GM23248 (cell line): Measurements from ENCODE around the gene C2CD4D. TPM values are rescaled to one million over a fixed set of nuclear protein-coding genes. Genes with fewer than 3 reads are reported as not detected.

Experiments
- DNase-seq: peaks from one replicate; pipeline ENCODE4 v3.0.0-alpha.2; 2015
- H2AFZ ChIP-seq: fragments of 200-600 bp; sonication (generic); 2 replicates; pipeline ENCODE4 v1.6.1; 2016; ENCODE audit warnings: antibody characterized with exemption
- H3F3A ChIP-seq: fragments of 200-600 bp; sonication (generic); 2 replicates; pipeline ENCODE4 v1.6.1; 2016; ENCODE audit warnings: mild to moderate bottlenecking, antibody characterized with exemption, mixed run types; ENCODE audit not compliant: insufficient read depth
- H3K27ac ChIP-seq: fragments of 200-600 bp; sonication (generic); 2 replicates; pipeline ENCODE4 v1.5.1; 2016; ENCODE audit warnings: mild to moderate bottlenecking
- H3K27me3 ChIP-seq: fragments of 200-600 bp; sonication (generic); replicated peaks from 2 replicates; pipeline ENCODE4 v1.6.1; 2016; ENCODE audit warnings: mild to moderate bottlenecking; ENCODE audit not compliant: insufficient read depth
- H3K36me3 ChIP-seq: fragments of 200-600 bp; sonication (generic); 2 replicates; pipeline ENCODE4 v1.6.1; 2016; ENCODE audit warnings: low read depth, mild to moderate bottlenecking
- H3K4me1 ChIP-seq: fragments of 200-600 bp; sonication (generic); 2 replicates; pipeline ENCODE4 v1.6.1; 2016; ENCODE audit warnings: mild to moderate bottlenecking; ENCODE audit not compliant: insufficient read depth
- H3K4me2 ChIP-seq: fragments of 200-600 bp; sonication (generic); one replicate; pipeline ENCODE4 v1.6.1; 2016; ENCODE audit warnings: mild to moderate bottlenecking; ENCODE audit not compliant: unreplicated experiment
- H3K4me3 ChIP-seq: fragments of 200-600 bp; sonication (generic); 2 replicates; pipeline ENCODE4 v1.5.1; 2016; ENCODE audit warnings: mild to moderate bottlenecking
- H3K79me2 ChIP-seq: fragments of 200-600 bp; sonication (generic); 2 replicates; pipeline ENCODE4 v1.6.1; 2016; ENCODE audit warnings: mild to moderate bottlenecking; ENCODE audit not compliant: insufficient read depth
- H3K9ac ChIP-seq: fragments of 200-600 bp; sonication (generic); 2 replicates; pipeline ENCODE4 v1.6.1; 2016; ENCODE audit warnings: mild to moderate bottlenecking
- H3K9me2 ChIP-seq: fragments of 200-600 bp; sonication (generic); 2 replicates; pipeline ENCODE4 v1.6.1; 2016; ENCODE audit warnings: mixed run types, mild to moderate bottlenecking, moderate library complexity; ENCODE audit not compliant: insufficient read depth
- H3K9me3 ChIP-seq: fragments of 200-600 bp; sonication (generic); one replicate; pipeline ENCODE4 v1.6.1; 2017; ENCODE audit warnings: low read depth
- H4K20me1 ChIP-seq: fragments of 200-600 bp; sonication (generic); 2 replicates; pipeline ENCODE4 v1.6.0; 2016; ENCODE audit not compliant: insufficient read depth
- EZH2 ChIP-seq: fragments of 200-600 bp; sonication (generic); IDR thresholded peaks from 2 replicates; pipeline ENCODE4 v1.6.1; 2018; ENCODE audit warnings: antibody characterized with exemption, mild to moderate bottlenecking; ENCODE audit not compliant: insufficient read depth, poor library complexity, severe bottlenecking
- EZH2phosphoT487 ChIP-seq: fragments of 200-600 bp; sonication (generic); IDR thresholded peaks from 2 replicates; pipeline ENCODE4 v1.6.1; 2018; ENCODE audit warnings: antibody characterized with exemption, moderate library complexity, mild to moderate bottlenecking, low read depth; ENCODE audit not compliant: insufficient read depth
- WGBS, 2 experiments: methylation state at CpG; one replicate each; pipeline ENCODE4 v1.1.6; 2015 to 2017; ENCODE audit warnings: low lambda C conversion rate in 2 of 2, low coverage in 1 of 2; ENCODE audit errors: missing lambda C conversion rate in 2 of 2; 5-methylcytosine and 5-hydroxymethylcytosine counted together
- in situ Hi-C: fragments of 300-500 bp; cut with MboI; formaldehyde crosslinking; loops from 2 replicates; pipeline ENCODE4 v1.15.0; 2020
- polyA plus RNA-seq: library from polyadenylated mRNA; unstranded; fragments of >200 nt; fragmentation: Nextera tagmentation; extraction: Ambion mirVana; gene quantifications from 2 replicates; pipeline ENCODE4 v1.2.1, GENCODE V29; 2016
- small RNA-seq: library from RNA; depleted of rRNA; stranded (forward); fragments of <200 nt; gene quantifications from one replicate; pipeline ENCODE3, GENCODE V24; 2014; ENCODE audit warnings: low read depth, low replicate concordance
- total RNA-seq: library from RNA; depleted of rRNA; stranded (reverse); fragments of >200 nt; shearing (Covaris generic); gene quantifications from 2 replicates; pipeline ENCODE4 v1.2.3, GENCODE V29; 2014; rRNA removed

Gene C2CD4D
- total and polyA plus RNA-seq, 2 experiments from 2014 or later, result 0.16 TPM; not detected in 1

DNA sequence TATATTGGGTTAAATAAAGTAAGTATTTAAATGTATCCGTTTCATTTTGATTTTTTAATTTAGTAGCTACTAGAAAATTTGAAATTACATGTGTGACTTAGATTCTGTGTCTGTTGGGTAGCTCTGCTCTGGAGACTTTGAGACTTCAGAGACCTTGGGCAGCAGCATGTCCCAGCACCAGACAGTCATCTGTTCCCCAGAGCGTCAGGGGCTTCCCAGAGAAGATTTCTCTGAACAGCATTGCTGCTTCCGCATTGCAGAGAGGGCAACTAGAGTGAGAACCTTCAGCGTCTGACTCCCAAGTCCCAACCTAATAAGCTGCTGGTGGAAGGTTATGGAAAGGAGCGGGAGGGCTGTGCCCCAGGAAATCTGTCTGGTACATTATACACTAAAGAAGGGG, 41.0 kb downstream of the C2CD4D start:
- no peaks in the 10 kb centered on the region for H3K9me2 ChIP-seq
- in situ Hi-C loops, result no loop called here
- H3K36me3 ChIP-seq, result no peaks in the 10 kb centered on the region
- no peaks in the 10 kb centered on the region for H3F3A ChIP-seq
- peaks cover 38% of the 10 kb centered on the region for H3K27me3 ChIP-seq
- no peak for DNase-seq
- no peaks in the 10 kb centered on the region for H3K9me3 ChIP-seq
- H3K4me2 ChIP-seq, result no peak overlapping the region
- no peaks in the 10 kb centered on the region for H3K79me2 ChIP-seq
- H3K4me1 ChIP-seq, result no peaks in the 10 kb centered on the region
- H3K9ac ChIP-seq, result no peak overlapping the region
- TF ChIP-seq EZH2phosphoT487 (no peak), EZH2 (no peak)
- no peaks in the 10 kb centered on the region for H4K20me1 ChIP-seq
- no peak overlapping the region for H2AFZ ChIP-seq
- 58 to 60% methylated on average over 5 of the region's 5 CpGs for WGBS, 2 experiments
- no peak overlapping the region for H3K4me3 ChIP-seq
- no peak overlapping the region for H3K27ac ChIP-seq

DNA sequence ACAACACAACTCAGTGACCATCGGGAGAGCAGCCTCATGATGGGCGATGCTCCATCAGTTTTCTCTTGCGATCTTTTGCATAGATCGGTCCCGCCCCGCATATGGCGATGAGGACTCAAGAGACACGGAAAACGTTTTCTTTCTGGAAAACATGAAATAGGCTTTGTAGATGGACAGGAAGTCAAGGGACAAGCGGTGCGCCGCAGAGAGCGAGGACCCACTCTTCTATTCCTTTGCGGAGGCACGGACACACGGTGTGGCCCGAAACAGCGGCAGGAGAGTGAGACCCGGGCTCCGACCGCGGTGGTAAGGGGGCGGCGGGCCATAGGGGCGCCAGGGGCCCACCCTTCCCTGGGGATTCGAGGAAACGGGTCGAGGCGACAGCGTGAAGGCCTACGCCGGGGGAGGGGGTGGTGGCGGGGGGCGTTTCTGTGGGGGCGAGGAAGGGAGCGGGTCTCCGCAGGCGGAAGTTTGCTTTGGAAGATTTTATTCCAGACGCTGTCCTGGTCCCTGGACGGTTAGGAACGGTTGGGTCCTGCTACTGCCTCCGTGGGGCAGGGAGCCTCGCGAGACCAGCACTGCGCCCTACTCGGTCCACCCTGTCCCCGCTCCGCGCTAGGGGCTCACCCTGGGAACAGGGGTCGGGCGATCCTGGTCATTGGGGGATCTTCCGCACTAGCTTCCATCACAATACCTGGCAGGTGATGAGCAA, 48.5 kb downstream of the C2CD4D start:
- Histone ChIP-seq H3K79me2 (no peaks in the 10 kb centered on the region), H3K36me3 (no peaks in the 10 kb centered on the region), H3K27me3 (peaks cover 3% of the 10 kb centered on the region; the same call in 1 of the 2 replicates), H3K4me3 (peak overlapping the region; percentile 81), H3K4me2 (peak overlapping the region; percentile 77), H3K9me2 (no peaks in the 10 kb centered on the region), H3K27ac (no peak overlapping the region), H3K9ac (peak overlapping the region; percentile 55), H3F3A (no peaks in the 10 kb centered on the region), H4K20me1 (no peaks in the 10 kb centered on the region), H2AFZ (peak overlapping the region; percentile 93), H3K9me3 (no peaks in the 10 kb centered on the region), H3K4me1 (0 out of 2 replicates have a peak, but pooled peaks cover 3% of the 10 kb centered on the region)
- in situ Hi-C loops, result no loop called here
- DNase-seq, result peak; percentile 43
- TF ChIP-seq EZH2phosphoT487, result no peak
- no peak for TF ChIP-seq EZH2
- 2 to 3% methylated on average over 37 to 52 of the region's 52 CpGs for WGBS, 2 experiments

DNA sequence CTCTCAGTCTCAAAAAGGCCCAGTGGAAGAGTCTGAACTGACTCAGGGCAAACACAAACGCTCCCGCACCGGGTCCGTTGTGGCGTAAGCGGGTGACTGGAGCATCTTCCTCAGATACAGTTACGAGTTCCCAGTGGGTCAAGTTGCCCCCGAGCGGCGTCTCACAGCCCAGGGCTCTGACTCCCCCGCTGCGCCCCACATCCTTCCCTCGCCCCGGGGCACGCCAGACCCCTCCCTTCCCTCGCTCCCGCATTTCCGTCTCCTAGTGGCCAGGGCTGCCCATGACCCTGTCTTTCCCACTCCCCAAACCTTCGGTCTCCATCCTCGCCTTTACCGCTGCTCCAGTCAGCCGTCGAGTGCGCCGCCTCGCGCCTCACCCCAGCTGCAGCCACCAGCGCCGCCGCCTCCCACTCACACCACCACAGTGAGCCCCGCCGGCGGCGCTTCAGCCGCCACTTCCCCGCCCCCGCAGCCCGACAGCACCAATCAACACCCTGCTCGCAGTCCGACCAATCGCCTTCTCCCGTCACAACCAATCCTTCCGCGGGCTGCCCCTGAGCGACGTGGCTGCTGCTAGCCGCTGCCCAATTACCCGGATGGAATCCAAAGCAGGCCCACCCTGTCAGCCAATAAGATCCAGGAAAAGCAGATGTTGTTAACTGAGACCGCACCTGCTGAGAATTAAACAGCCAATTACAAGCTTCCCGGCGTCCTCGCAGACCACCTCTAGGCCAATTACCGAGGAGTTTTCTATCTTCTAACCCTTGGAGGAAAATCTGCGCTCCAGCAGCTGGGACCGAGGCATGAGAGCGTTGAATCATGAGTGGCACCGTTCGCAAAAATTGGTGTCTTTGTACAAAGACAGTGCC, 49.3 kb downstream of the C2CD4D start, which contains the start of gene TDRKH:
Gene TDRKH, minus strand, starts transcription at position 430 of the 869 bp plus-strand sequence. CDS start 7,478 bp downstream, outside the sequence.
- Histone ChIP-seq H3K27ac (no peak within 1 kb of the TSS), H3K9me2 (no peaks in the 10 kb centered on the region), H4K20me1 (no peaks in the 10 kb centered on the region), H3F3A (no peaks in the 10 kb centered on the region), H3K9ac (peak within 1 kb of the TSS; percentile 55), H3K4me1 (0 out of 2 replicates have a peak, but pooled peaks cover 3% of the 10 kb centered on the region), H3K4me3 (peak within 1 kb of the TSS; percentile 81), H3K79me2 (no peaks in the 10 kb centered on the region), H2AFZ (peak within 1 kb of the TSS; percentile 93), H3K9me3 (no peaks in the 10 kb centered on the region), H3K27me3 (peaks cover 6% of the 10 kb centered on the region), H3K36me3 (no peaks in the 10 kb centered on the region), H3K4me2 (peak within 1 kb of the TSS; percentile 77)
- TF ChIP-seq EZH2phosphoT487 (no peak), EZH2 (no peak)
- in situ Hi-C loops, result no loop called here
- 0 to 2% methylated on average over 41 to 56 of the region's 58 CpGs for WGBS, 2 experiments
- peak; percentile 99 for DNase-seq

Small RNA genes lying within 50 kb of the gene (small RNA-seq; reads per million reads assigned to genes)
- not detected for gene RF00019

Other genes starting within 250 kb of the C2CD4D start
- 12.0 and 14.8 TPM in 2 replicates for gene SNX27, start 227.8 kb downstream of the C2CD4D start, total RNA-seq
- gene SNX27, start 227.8 kb downstream of the C2CD4D start, polyA plus RNA-seq, result 17.9 and 18.0 TPM in 2 replicates
- not detected in 2 replicates for gene CELF3, start 123.0 kb downstream of the C2CD4D start, total RNA-seq
- not detected in 2 replicates for gene CELF3, start 123.0 kb downstream of the C2CD4D start, polyA plus RNA-seq
- not detected in 2 replicates for gene RIIAD1, start 118.3 kb downstream of the C2CD4D start, total RNA-seq
- 1.1 and 1.2 TPM in 2 replicates for gene RIIAD1, start 118.3 kb downstream of the C2CD4D start, polyA plus RNA-seq
- 62.1 and 70.2 TPM in 2 replicates for gene MRPL9, start 76.3 kb downstream of the C2CD4D start, total RNA-seq
- gene MRPL9, start 76.3 kb downstream of the C2CD4D start, polyA plus RNA-seq, result 71.7 and 74.9 TPM in 2 replicates
- 0.38 and 3.6 TPM in 2 replicates for gene TDRKH, start 49.3 kb downstream of the C2CD4D start, total RNA-seq
- 1.9 and 2.2 TPM in 2 replicates for gene TDRKH, start 49.3 kb downstream of the C2CD4D start, polyA plus RNA-seq
- gene LINGO4, start 34.4 kb downstream of the C2CD4D start, total RNA-seq, result not detected in 2 replicates
- gene LINGO4, start 34.4 kb downstream of the C2CD4D start, polyA plus RNA-seq, result not detected in 2 replicates
- gene RORC, start 8.0 kb downstream of the C2CD4D start, total RNA-seq, result not detected in 2 replicates
- not detected in 2 replicates for gene RORC, start 8.0 kb downstream of the C2CD4D start, polyA plus RNA-seq
- not detected in 2 replicates for gene THEM5, start 13.9 kb upstream of the C2CD4D start, total RNA-seq
- not detected in 2 replicates for gene THEM5, start 13.9 kb upstream of the C2CD4D start, polyA plus RNA-seq
- gene THEM4, start 69.7 kb upstream of the C2CD4D start, total RNA-seq, result 10.0 and 14.6 TPM in 2 replicates
- gene THEM4, start 69.7 kb upstream of the C2CD4D start, polyA plus RNA-seq, result 17.9 and 19.0 TPM in 2 replicates
- gene S100A10, start 154.0 kb upstream of the C2CD4D start, total RNA-seq, result 60.5 and 60.7 TPM in 2 replicates
- 1,024 and 1,043 TPM in 2 replicates for gene S100A10, start 154.0 kb upstream of the C2CD4D start, polyA plus RNA-seq
- gene S100A11, start 197.2 kb upstream of the C2CD4D start, total RNA-seq, result 460 and 612 TPM in 2 replicates
- gene S100A11, start 197.2 kb upstream of the C2CD4D start, polyA plus RNA-seq, result 4,050 and 4,052 TPM in 2 replicates
- not detected in 2 replicates for gene TCHHL1, start 249.2 kb upstream of the C2CD4D start, total RNA-seq
- not detected in 2 replicates for gene TCHHL1, start 249.2 kb upstream of the C2CD4D start, polyA plus RNA-seq